H1 (cell line): ENCODE measurements around the gene SP8. TPM values are rescaled to one million over a fixed set of nuclear protein-coding genes. Genes with fewer than 3 reads are reported as not detected.

ENCODE experiments used
- BRCA1 ChIP-seq: IDR thresholded peaks from 2 replicates; pipeline ENCODE4 v1.6.1; 2012; ENCODE audit warnings: low read depth, low read length, improper control_type of control experiment
- GTF2F1 ChIP-seq: IDR thresholded peaks from 2 replicates; pipeline ENCODE4 v1.6.1; 2012; ENCODE audit warnings: low read depth, low read length, improper control_type of control experiment, borderline replicate concordance
- POLR2A ChIP-seq, 2 experiments: IDR thresholded peaks; 1 replicate in 1 of 2; 2 replicates in 1 of 2; pipeline ENCODE4 v1.6.1; 2011; ENCODE audit warnings: low read depth in 2 of 2, low read length in 2 of 2, mild to moderate bottlenecking in 2 of 2; ENCODE audit errors: control extremely low read depth in 1 of 2
- RNF2 ChIP-seq: fragments of 200-900, 300-1000 bp; sonication (generic); IDR thresholded peaks from 2 replicates; pipeline ENCODE4 v1.7.1; 2016; ENCODE audit warnings: borderline replicate concordance, low read depth, mild to moderate bottlenecking, antibody characterized with exemption, low read length; ENCODE audit not compliant: poor library complexity, severe bottlenecking; ENCODE audit errors: missing control alignments
- TAF1 ChIP-seq: IDR thresholded peaks from 2 replicates; pipeline ENCODE4 v1.6.1; 2011; ENCODE audit warnings: mild to moderate bottlenecking, low read depth, low read length
- polyA plus RNA-seq, 7 experiments: library from polyadenylated mRNA; depleted of rRNA in 3 of 7; stranded (reverse) in 5 of 7; unstranded in 2 of 7; fragments of >200 nt in 5 of 7; fragments of 200-250 nt in 2 of 7; gene quantifications; 1 replicate in 5 of 7; 2 replicates in 1 of 7; 4 replicates in 1 of 7; pipeline versions ENCODE4 v1.2.1 to v1.2.3, GENCODE V29; 2011 to 2013; ENCODE audit warnings: missing spikeins in 2 of 7, mixed read lengths in 2 of 7
- total RNA-seq: library from RNA; stranded (reverse); fragmentation: NEBNext Ultra II Directional; extraction: Animal tissue kit (Norgen Biotek cat#: 25700); gene quantifications from 2 replicates; pipeline ENCODE4 v1.2.1, GENCODE V29; 2021

The SP8 gene
- total and polyA plus RNA-seq, 2 of the 8 experiments (the other 6 are each of a cell fraction or from before 2014, with no cell fraction given), result 11.3 to 12.0 TPM

GRCh38 chr7:20835111-20835750 lies 48.5 kb upstream of the SP8 start (continued):
- TF ChIP-seq RNF2 (no peak), GTF2F1 (no peak), TAF1 (no peak), POLR2A (IDR thresholded peaks at IDR 0.05; ENCODE audit: control extremely low read depth in 1 of 2, low read depth in 2 of 2, low read length in 2 of 2) (no peak), BRCA1 (no peak)
- TF ChIP-seq, all 59 proteins: peak for 2
